ENCODE data around the gene GATA2. TPM values are rescaled to one million over a fixed set of nuclear protein-coding genes. Genes with fewer than 3 reads are reported as not detected.

The GATA2 gene
- total and polyA plus RNA-seq, 2 of the 13 experiments (the other 11 are each of a cell fraction or from before 2014, with no cell fraction given): 3.5 to 6.2 TPM

DNA sequence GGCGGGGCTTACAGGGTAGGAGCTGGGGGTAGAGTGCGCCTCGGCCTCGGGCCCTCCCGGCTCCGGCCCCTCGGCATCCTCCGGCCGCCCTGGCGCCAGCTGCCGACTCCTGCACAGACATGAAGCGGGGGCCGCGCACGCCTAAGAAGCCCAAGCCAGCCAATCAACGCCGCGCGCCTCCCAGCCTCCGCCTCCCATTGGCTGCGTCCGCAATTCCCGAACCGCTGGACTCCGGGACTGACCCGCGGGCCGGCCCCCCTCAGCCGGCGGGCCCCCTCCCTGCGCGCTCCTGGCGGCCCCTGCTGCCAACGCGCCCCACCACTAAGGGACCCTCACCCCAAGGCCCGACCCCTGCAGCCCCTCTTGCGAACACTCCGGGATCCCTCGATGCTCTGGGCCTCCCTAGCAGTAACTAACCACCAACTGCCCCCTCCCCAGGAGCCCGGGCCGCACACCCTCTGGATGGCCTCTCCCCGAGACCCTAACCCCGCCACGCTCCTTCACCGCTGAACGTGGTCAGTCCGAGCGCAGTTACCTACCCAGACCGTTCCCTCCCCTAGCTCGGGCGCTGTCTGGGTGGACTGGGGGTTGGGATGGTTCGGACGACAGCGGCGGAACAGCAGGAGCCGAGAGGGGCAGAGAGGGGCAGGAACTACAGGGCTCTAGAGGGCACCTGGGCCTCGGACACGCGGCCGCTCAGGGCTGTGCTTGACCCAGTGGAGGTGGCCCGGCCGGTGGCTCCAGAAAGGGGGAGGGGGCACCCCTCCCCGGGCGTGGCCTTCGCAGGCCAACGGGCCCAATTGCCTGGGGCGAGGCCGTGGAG lies 5.0 kb downstream of the GATA2 start (continued):
- peak; percentile 50 for TF ChIP-seq SPEN (CRISPR knock-in tag; IDR thresholded peaks at IDR 0.05; ENCODE audit: low read depth)
- TF ChIP-seq ZNF841 (CRISPR knock-in tag; IDR thresholded peaks at IDR 0.05; ENCODE audit: borderline replicate concordance): peak; percentile 59; the same call in 1 of the 2 replicates
- peak; percentile 77; the same call in 1 of the 2 replicates for TF ChIP-seq RBFOX2 (IDR thresholded peaks at IDR 0.05; ENCODE audit: low read depth, low read length)
- TF ChIP-seq, protein P1, sequence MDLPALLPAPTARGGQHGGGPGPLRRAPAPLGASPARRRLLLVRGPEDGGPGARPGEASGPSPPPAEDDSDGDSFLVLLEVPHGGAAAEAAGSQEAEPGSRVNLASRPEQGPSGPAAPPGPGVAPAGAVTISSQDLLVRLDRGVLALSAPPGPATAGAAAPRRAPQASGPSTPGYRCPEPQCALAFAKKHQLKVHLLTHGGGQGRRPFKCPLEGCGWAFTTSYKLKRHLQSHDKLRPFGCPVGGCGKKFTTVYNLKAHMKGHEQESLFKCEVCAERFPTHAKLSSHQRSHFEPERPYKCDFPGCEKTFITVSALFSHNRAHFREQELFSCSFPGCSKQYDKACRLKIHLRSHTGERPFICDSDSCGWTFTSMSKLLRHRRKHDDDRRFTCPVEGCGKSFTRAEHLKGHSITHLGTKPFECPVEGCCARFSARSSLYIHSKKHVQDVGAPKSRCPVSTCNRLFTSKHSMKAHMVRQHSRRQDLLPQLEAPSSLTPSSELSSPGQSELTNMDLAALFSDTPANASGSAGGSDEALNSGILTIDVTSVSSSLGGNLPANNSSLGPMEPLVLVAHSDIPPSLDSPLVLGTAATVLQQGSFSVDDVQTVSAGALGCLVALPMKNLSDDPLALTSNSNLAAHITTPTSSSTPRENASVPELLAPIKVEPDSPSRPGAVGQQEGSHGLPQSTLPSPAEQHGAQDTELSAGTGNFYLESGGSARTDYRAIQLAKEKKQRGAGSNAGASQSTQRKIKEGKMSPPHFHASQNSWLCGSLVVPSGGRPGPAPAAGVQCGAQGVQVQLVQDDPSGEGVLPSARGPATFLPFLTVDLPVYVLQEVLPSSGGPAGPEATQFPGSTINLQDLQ (CRISPR knock-in tag; IDR thresholded peaks at IDR 0.05): peak; percentile 53; the same call in 1 of the 2 replicates
- TF ChIP-seq ZNF343 (CRISPR knock-in tag; IDR thresholded peaks at IDR 0.05): 0 out of 2 replicates have a peak, but pooled peaks have one; percentile 69
- TF ChIP-seq, protein P2, sequence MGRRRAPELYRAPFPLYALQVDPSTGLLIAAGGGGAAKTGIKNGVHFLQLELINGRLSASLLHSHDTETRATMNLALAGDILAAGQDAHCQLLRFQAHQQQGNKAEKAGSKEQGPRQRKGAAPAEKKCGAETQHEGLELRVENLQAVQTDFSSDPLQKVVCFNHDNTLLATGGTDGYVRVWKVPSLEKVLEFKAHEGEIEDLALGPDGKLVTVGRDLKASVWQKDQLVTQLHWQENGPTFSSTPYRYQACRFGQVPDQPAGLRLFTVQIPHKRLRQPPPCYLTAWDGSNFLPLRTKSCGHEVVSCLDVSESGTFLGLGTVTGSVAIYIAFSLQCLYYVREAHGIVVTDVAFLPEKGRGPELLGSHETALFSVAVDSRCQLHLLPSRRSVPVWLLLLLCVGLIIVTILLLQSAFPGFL (CRISPR knock-in tag; IDR thresholded peaks at IDR 0.05): no peak
- no peak for TF ChIP-seq PAX8 (CRISPR knock-in tag; IDR thresholded peaks at IDR 0.05; ENCODE audit: borderline replicate concordance)
- TF ChIP-seq, protein P3, sequence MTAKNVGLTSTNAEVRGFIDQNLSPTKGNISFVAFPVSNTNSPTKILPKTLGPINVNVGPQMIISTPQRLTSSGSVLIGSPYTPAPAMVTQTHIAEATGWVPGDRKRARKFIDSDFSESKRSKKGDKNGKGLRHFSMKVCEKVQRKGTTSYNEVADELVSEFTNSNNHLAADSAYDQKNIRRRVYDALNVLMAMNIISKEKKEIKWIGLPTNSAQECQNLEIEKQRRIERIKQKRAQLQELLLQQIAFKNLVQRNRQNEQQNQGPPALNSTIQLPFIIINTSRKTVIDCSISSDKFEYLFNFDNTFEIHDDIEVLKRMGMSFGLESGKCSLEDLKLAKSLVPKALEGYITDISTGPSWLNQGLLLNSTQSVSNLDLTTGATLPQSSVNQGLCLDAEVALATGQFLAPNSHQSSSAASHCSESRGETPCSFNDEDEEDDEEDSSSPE (CRISPR knock-in tag; IDR thresholded peaks at IDR 0.05): peak; percentile 69
- peak; percentile 9; the same call in 1 of the 2 replicates for TF ChIP-seq NCOA2 (CRISPR knock-in tag; IDR thresholded peaks at IDR 0.05)
- 0 out of 2 replicates have a peak, but pooled peaks have one; percentile 36 for TF ChIP-seq GATA4 (IDR thresholded peaks at IDR 0.05; ENCODE audit: borderline replicate concordance, low read depth)
- peak; percentile 69; the same call in 1 of the 2 replicates for TF ChIP-seq REL (CRISPR knock-in tag; conservative IDR thresholded peaks at IDR 0.05)
- TF ChIP-seq ZNF484 (CRISPR knock-in tag; IDR thresholded peaks at IDR 0.05; ENCODE audit: borderline replicate concordance, low read depth): no peak
- peak; percentile 47 for TF ChIP-seq SALL1 (CRISPR knock-in tag; IDR thresholded peaks at IDR 0.05)
- TF ChIP-seq GTF3A (CRISPR knock-in tag; conservative IDR thresholded peaks at IDR 0.05): no peak
- no peak; the same call in 1 of the 2 replicates for TF ChIP-seq GATAD2A (CRISPR knock-in tag; IDR thresholded peaks at IDR 0.05)
- no peak for TF ChIP-seq NCOR1 (IDR thresholded peaks at IDR 0.05; ENCODE audit: borderline replicate concordance, low read length)
- TF ChIP-seq, protein P4, sequence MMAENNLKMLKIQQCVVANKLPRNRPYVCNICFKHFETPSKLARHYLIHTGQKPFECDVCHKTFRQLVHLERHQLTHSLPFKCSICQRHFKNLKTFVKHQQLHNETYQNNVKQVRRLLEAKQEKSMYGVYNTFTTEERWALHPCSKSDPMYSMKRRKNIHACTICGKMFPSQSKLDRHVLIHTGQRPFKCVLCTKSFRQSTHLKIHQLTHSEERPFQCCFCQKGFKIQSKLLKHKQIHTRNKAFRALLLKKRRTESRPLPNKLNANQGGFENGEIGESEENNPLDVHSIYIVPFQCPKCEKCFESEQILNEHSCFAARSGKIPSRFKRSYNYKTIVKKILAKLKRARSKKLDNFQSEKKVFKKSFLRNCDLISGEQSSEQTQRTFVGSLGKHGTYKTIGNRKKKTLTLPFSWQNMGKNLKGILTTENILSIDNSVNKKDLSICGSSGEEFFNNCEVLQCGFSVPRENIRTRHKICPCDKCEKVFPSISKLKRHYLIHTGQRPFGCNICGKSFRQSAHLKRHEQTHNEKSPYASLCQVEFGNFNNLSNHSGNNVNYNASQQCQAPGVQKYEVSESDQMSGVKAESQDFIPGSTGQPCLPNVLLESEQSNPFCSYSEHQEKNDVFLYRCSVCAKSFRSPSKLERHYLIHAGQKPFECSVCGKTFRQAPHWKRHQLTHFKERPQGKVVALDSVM (CRISPR knock-in tag; IDR thresholded peaks at IDR 0.05): peak; percentile 32; the same call in 1 of the 2 replicates
- TF ChIP-seq ZNF3 (CRISPR knock-in tag; IDR thresholded peaks at IDR 0.05): no peak
- TF ChIP-seq ZNF674 (CRISPR knock-in tag; IDR thresholded peaks at IDR 0.05; ENCODE audit: low read depth): no peak
- TF ChIP-seq ZC3H13 (CRISPR knock-in tag; IDR thresholded peaks at IDR 0.05): peak; percentile 72
- TF ChIP-seq CBFB (CRISPR knock-in tag; IDR thresholded peaks at IDR 0.05): no peak
- no peak for TF ChIP-seq FLYWCH1 (CRISPR knock-in tag; IDR thresholded peaks at IDR 0.05)
